Fibroblast of lung (primary cell): ENCODE data around the gene NUDCD2. TPM values are rescaled to one million over a fixed set of nuclear protein-coding genes. Genes with fewer than 3 reads are reported as not detected.

Experiments used
- DNase-seq, 2 donors: peaks; one replicate each; pipeline versions ENCODE4 v3.0.0 to v3.0.0-alpha.2; 2010; ENCODE audit warnings: low read depth in 2 of 2
- H2AFZ ChIP-seq: 2 replicates; pipeline ENCODE4 v1.5.1; 2012; ENCODE audit warnings: low read length, control low read depth, inconsistent platforms
- H3K27ac ChIP-seq: 2 replicates; pipeline ENCODE4 v1.5.1; 2011; ENCODE audit warnings: low read length, control low read depth; ENCODE audit not compliant: insufficient read depth
- H3K27me3 ChIP-seq: 2 replicates; pipeline ENCODE4 v1.5.1; 2011; ENCODE audit warnings: mild to moderate bottlenecking, low read length; ENCODE audit not compliant: control insufficient read depth, insufficient read depth
- H3K36me3 ChIP-seq: 2 replicates; pipeline ENCODE4 v1.5.1; 2011; ENCODE audit warnings: low read length; ENCODE audit not compliant: control insufficient read depth, insufficient read depth
- H3K4me1 ChIP-seq: 2 replicates; pipeline ENCODE4 v1.5.1; 2011; ENCODE audit warnings: low read length; ENCODE audit not compliant: control insufficient read depth, insufficient read depth; ENCODE audit errors: extremely low read depth
- H3K4me2 ChIP-seq: 2 replicates; pipeline ENCODE4 v1.5.1; 2011; ENCODE audit warnings: low read length, control low read depth; ENCODE audit not compliant: insufficient read depth; ENCODE audit errors: extremely low read depth
- H3K4me3 ChIP-seq, 4 experiments: fragments of 200-600 bp in 1 of 4; sonication (generic) in 1 of 4; replicated peaks in 1 of 4; 2 replicates each; pipeline ENCODE4 v1.5.1; 2011 to 2016; ENCODE audit warnings: low read length in 4 of 4, low read depth in 3 of 4, mild to moderate bottlenecking in 3 of 4, control low read depth in 2 of 4, inconsistent platforms in 1 of 4, mixed read lengths in 1 of 4; ENCODE audit not compliant: insufficient read depth in 1 of 4; ENCODE audit errors: control extremely low read depth in 1 of 4
- H3K79me2 ChIP-seq: 2 replicates; pipeline ENCODE4 v1.5.1; 2012; ENCODE audit warnings: mild to moderate bottlenecking, low read length, inconsistent platforms; ENCODE audit not compliant: control insufficient read depth, insufficient read depth
- H3K9ac ChIP-seq: 2 replicates; pipeline ENCODE4 v1.5.1; 2011; ENCODE audit warnings: mild to moderate bottlenecking, low read length, control low read depth; ENCODE audit not compliant: insufficient read depth
- H3K9me3 ChIP-seq: 2 replicates; pipeline ENCODE4 v1.5.1; 2012; ENCODE audit warnings: low read depth, low read length; ENCODE audit not compliant: control insufficient read depth, insufficient read depth
- H4K20me1 ChIP-seq: 2 replicates; pipeline ENCODE4 v1.5.1; 2011; ENCODE audit warnings: low read length; ENCODE audit not compliant: control insufficient read depth, insufficient read depth; ENCODE audit errors: extremely low read depth
- CTCF ChIP-seq, 2 donors: IDR thresholded peaks in 1 of 2; conservative IDR thresholded peaks in 1 of 2; 1 replicate in 1 of 2; 2 replicates in 1 of 2; pipeline ENCODE4 v1.5.1; 2011 to 2012; ENCODE audit warnings: low read length in 2 of 2, control low read depth in 1 of 2, inconsistent platforms in 1 of 2, low read depth in 1 of 2, mild to moderate bottlenecking in 1 of 2
- EZH2 ChIP-seq: IDR thresholded peaks from 2 replicates; pipeline ENCODE4 v1.5.1; 2012; ENCODE audit warnings: low read length, control low read depth, mild to moderate bottlenecking; ENCODE audit errors: missing control alignments
- polyA minus RNA-seq: library from RNA; depleted of rRNA, polyadenylated mRNA; stranded (reverse); fragments of >200 nt; gene quantifications from 2 replicates; pipeline ENCODE4 v1.2.3, GENCODE V29; 2011; ENCODE audit warnings: low replicate concordance
- polyA plus RNA-seq, 2 donors: library from polyadenylated mRNA; depleted of rRNA in 1 of 2; stranded (reverse) in 1 of 2; unstranded in 1 of 2; fragments of >200 nt; gene quantifications; 2 replicates each; pipeline ENCODE4 v1.2.1, GENCODE V29; 2011 to 2012; ENCODE audit warnings: missing spikeins in 1 of 2
- total RNA-seq: library from RNA; depleted of rRNA; stranded (reverse); fragments of >200 nt; gene quantifications from 2 replicates; pipeline ENCODE4 v1.2.1, GENCODE V29; 2014

The NUDCD2 gene
- total RNA-seq (6.4 and 7.4 TPM in 2 replicates), polyA plus RNA-seq (5.4 and 5.9 TPM in 2 replicates), polyA minus RNA-seq (0.20 and 0.41 TPM in 2 replicates)
- 14.5 and 19.9 TPM in 2 replicates for polyA plus RNA-seq (2012)

GRCh38 chr5:163459819-163460561 lies at the start of gene NUDCD2:
TSS of gene NUDCD2 (minus strand) at chr5:163460102. CDS start at chr5:163460050, 52 bp downstream.
- Histone ChIP-seq H4K20me1 (no peaks in the 10 kb centered on the region), H3K4me3 (peak within 1 kb of the TSS; percentile 90 to 93 (median 91)), H3K9me3 (no peaks in the 10 kb centered on the region), H3K4me2 (peak within 1 kb of the TSS; percentile 97), H2AFZ (peak within 1 kb of the TSS; percentile 99), H3K9ac (peak within 1 kb of the TSS; percentile 95), H3K27me3 (no peaks in the 10 kb centered on the region), H3K4me1 (no peaks in the 10 kb centered on the region), H3K79me2 (peaks cover 44% of the 10 kb centered on the region), H3K27ac (peak within 1 kb of the TSS; percentile 98), H3K36me3 (no peaks in the 10 kb centered on the region)
- TF ChIP-seq EZH2: no peak
- peak in 1 of 2 donors; percentile 21 for TF ChIP-seq CTCF (conservative IDR thresholded peaks at IDR 0.05 in 1 of 2, IDR thresholded peaks at IDR 0.05 in 1 of 2; ENCODE audit: low read depth in 1 of 2, low read length in 2 of 2)
- DNase-seq: peak; percentile 98 to 99

GRCh38 chr5:163509291-163509951 lies 49.5 kb upstream of the NUDCD2 start:
- Histone ChIP-seq H2AFZ (no peak overlapping the region), H3K9ac (no peak overlapping the region), H3K4me3 (peak overlapping the region; percentile 17 to 88 (median 48)), H3K27me3 (no peaks in the 10 kb centered on the region), H3K79me2 (peaks cover 70% of the 10 kb centered on the region), H3K4me2 (peak overlapping the region; percentile 82), H4K20me1 (peaks cover 2% of the 10 kb centered on the region), H3K36me3 (no peaks in the 10 kb centered on the region), H3K4me1 (peaks cover 6% of the 10 kb centered on the region), H3K9me3 (no peaks in the 10 kb centered on the region), H3K27ac (peak overlapping the region; percentile 52)
- peak; percentile 51 to 91 for DNase-seq
- TF ChIP-seq CTCF (conservative IDR thresholded peaks at IDR 0.05 in 1 of 2, IDR thresholded peaks at IDR 0.05 in 1 of 2; ENCODE audit: low read depth in 1 of 2, low read length in 2 of 2) (no peak), EZH2 (no peak)

DNA sequence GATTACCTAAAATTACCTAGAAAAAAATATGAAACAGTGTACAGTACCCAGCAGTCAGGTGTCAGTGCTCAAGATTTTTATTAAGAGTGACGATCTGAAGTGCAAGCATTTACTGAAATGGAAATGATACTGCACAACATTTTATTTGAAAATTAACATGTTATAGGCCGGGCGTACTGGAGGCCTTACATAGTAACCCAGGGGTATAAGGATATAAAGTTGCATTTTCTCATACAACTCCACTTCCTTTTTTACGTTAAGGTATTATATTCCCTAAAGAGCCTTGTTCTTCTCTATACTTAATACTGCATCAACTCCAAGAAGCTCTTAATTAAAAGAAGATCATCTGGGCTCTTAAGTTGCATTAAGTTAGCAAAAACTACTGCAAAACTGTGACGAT lies 48.9 kb upstream of the NUDCD2 start:
- Histone ChIP-seq H3K9ac (no peak overlapping the region), H4K20me1 (peaks cover 2% of the 10 kb centered on the region), H3K9me3 (no peaks in the 10 kb centered on the region), H3K79me2 (peaks cover 72% of the 10 kb centered on the region), H3K36me3 (no peaks in the 10 kb centered on the region), H3K4me3 (peak overlapping the region; percentile 17 to 88 (median 48)), H3K4me2 (peak overlapping the region; percentile 82), H3K4me1 (peaks cover 6% of the 10 kb centered on the region), H3K27ac (no peak overlapping the region), H3K27me3 (no peaks in the 10 kb centered on the region), H2AFZ (no peak overlapping the region)
- TF ChIP-seq CTCF (conservative IDR thresholded peaks at IDR 0.05 in 1 of 2, IDR thresholded peaks at IDR 0.05 in 1 of 2; ENCODE audit: low read depth in 1 of 2, low read length in 2 of 2) (no peak), EZH2 (no peak)
- DNase-seq: no peak
